GM12874 (cell line): ENCODE measurements around the gene AGAP1.

Experiments used
- CTCF ChIP-seq: IDR thresholded peaks from 2 replicates; pipeline ENCODE4 v1.5.1; 2011; ENCODE audit warnings: low read depth, mild to moderate bottlenecking, control low read depth, low read length, moderate library complexity; ENCODE audit not compliant: insufficient read depth

Gene AGAP1

DNA sequence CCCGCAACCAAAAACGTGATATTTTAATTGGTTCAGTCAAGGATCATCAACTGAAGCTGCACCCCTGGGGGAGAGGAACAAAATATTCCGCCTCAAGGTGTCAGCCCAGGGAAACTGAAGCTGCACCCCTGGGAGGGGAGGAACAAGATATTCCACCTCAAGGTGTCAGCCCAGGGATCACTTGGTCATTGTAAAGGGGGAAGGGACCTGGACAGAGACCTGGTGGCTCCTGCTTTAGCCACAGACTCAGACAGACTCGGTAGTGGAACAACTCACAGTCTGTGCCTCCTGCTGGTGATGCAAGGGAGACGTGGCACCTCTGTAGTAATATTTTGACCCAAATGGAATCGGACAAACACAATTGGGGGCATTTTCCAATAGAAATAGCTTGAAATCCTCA is 599.3 kb downstream of the AGAP1 start:
- no peak for TF ChIP-seq CTCF

GRCh38 chr2:236095504-236095903 is 601.7 kb downstream of the AGAP1 start:
- TF ChIP-seq CTCF = no peak

GRCh38 chr2:236101311-236101950 is 607.6 kb downstream of the AGAP1 start:
- no peak for TF ChIP-seq CTCF

DNA sequence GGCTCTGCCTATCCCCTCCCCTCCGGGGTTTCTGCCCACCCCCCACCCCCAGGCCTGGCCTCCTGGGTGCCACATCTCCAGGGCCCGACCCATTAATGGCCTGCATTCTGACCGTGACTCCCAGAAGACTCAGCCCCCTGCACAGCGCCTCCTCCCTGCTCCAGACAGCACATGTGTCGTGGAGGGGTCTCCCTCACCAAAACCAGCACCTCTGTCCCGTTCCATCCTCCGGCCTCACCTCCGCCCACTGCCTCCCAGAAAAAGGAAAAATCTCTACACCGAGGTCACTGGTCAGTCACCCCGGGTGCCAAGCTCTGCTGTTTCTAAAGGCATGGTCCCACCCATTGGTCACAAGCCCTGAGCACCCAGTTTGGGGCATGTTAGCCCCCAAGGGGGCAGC is 609.1 kb downstream of the AGAP1 start:
- no peak for TF ChIP-seq CTCF

GRCh38 chr2:236103981-236104380 is 610.1 kb downstream of the AGAP1 start:
- no peak for TF ChIP-seq CTCF

GRCh38 chr2:236105955-236106607 is 612.2 kb downstream of the AGAP1 start:
- TF ChIP-seq CTCF = no peak

- no peak for TF ChIP-seq CTCF
These were observed 612.9 kb downstream of the AGAP1 start for GRCh38 chr2:236106761-236107160.
